Prostate gland (tissue), 2 donors: ENCODE data around the gene SUPT20HL1. TPM values are rescaled to one million over a fixed set of nuclear protein-coding genes. Genes with fewer than 3 reads are reported as not detected.
"Not testable (repeated sequence)": the region's sequence is repeated elsewhere in the genome, so short reads cannot be mapped to it uniquely, and the experiment has no call there.

Experiments used
- DNase-seq: peaks from one replicate; pipeline ENCODE4 v3.0.0-alpha.2; 2019; ENCODE audit warnings: low spot score
- H3K27ac ChIP-seq, 2 donors: fragments of 200-600 bp; sonication (generic); 2 replicates each; pipeline ENCODE4 v1.5.1; 2017 to 2019
- H3K27me3 ChIP-seq: fragments of 200-600 bp; sonication (generic); replicated peaks from 2 replicates; pipeline ENCODE4 v1.5.1; 2019; ENCODE audit not compliant: insufficient read depth
- H3K36me3 ChIP-seq, 2 donors: fragments of 200-600 bp; sonication (generic); 1 replicate in 1 of 2; 2 replicates in 1 of 2; pipeline versions ENCODE4 v1.5.1 to v1.8.1; 2017 to 2019
- H3K4me1 ChIP-seq: fragments of 200-600 bp; sonication (generic); replicated peaks from 2 replicates; pipeline ENCODE4 v1.5.1; 2019
- H3K4me3 ChIP-seq, 2 donors: fragments of 200-600 bp; sonication (generic); 2 replicates each; pipeline ENCODE4 v1.5.1; 2017 to 2019
- H3K9me3 ChIP-seq: fragments of 200-600 bp; sonication (generic); 2 replicates; pipeline ENCODE4 v1.5.1; 2017
- CTCF ChIP-seq, 4 experiments: fragments of 200-600 bp in 2 of 4; fragments of 450-650 bp in 2 of 4; sonication (generic) in 2 of 4; IDR thresholded peaks; 1 replicate in 3 of 4; 2 replicates in 1 of 4; pipeline ENCODE4 v1.5.1; 2016 to 2019; ENCODE audit warnings: antibody characterized with exemption in 4 of 4, mild to moderate bottlenecking in 2 of 4, moderate library complexity in 2 of 4
- POLR2A ChIP-seq: fragments of 450-650 bp; IDR thresholded peaks from one replicate; pipeline ENCODE4 v1.6.1; 2016; ENCODE audit warnings: antibody characterized with exemption, mild to moderate bottlenecking
- POLR2AphosphoS5 ChIP-seq: sonication (generic); formaldehyde crosslinking; IDR thresholded peaks from one replicate; pipeline ENCODE4 v1.6.1; 2017; ENCODE audit warnings: antibody characterized with exemption
- WGBS: methylation state at CpG from one replicate; pipeline ENCODE4 v1.1.5; 2018; 5-methylcytosine and 5-hydroxymethylcytosine counted together
- intact Hi-C: fragments of 100-400 bp; cut with DNase I; formaldehyde crosslinking; loops from one replicate; pipeline ENCODE4 v1.14.2; 2022
- total RNA-seq, 2 donors: library from RNA; depleted of rRNA; stranded (reverse); fragments of >200 nt; gene quantifications; one replicate each; pipeline ENCODE4 v1.1.0, GENCODE V29; 2016

The SUPT20HL1 gene
- total RNA-seq, 2 donors from 2014 or later: 0.40 TPM; not detected in 1

DNA sequence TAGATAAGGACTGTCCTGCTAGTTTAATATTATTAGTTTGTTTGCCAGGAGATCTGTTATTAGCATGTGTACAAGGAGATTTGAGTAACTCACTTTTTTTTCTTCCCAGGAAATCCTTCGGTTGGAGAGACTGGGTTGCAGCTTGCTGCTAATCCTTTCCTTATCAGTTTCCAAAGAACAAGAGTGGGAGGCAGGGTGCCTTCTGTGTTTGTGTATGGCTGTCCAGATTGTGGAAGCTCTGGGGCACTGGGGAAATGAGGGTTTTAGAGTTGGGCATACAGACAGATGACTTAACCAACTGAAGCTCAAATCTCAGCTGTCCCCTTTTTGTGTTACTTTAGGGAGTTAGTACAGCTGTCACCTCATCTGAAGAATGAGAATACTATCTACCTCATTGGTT lies 12.6 kb upstream of the SUPT20HL1 start:
- no peaks in the 10 kb centered on the region for H3K27me3 ChIP-seq
- TF ChIP-seq POLR2AphosphoS5 (no peak), POLR2A (no peak), CTCF (IDR thresholded peaks at IDR 0.05) (no peak)
- no peak for DNase-seq
- no peaks in the 10 kb centered on the region for H3K36me3 ChIP-seq
- H3K4me3 ChIP-seq: no peak overlapping the region
- 30% methylated on average over 1 of the region's 1 CpG for WGBS
- no peaks in the 10 kb centered on the region for H3K4me1 ChIP-seq
- intact Hi-C loops: no loop called here
- H3K27ac ChIP-seq: no peak overlapping the region
- no peaks in the 10 kb centered on the region for H3K9me3 ChIP-seq

- DNase-seq: no peak
- Histone ChIP-seq H3K36me3 (no peaks in the 10 kb centered on the region), H3K4me1 (no peaks in the 10 kb centered on the region), H3K4me3 (no peak overlapping the region), H3K27ac (no peak overlapping the region), H3K27me3 (no peaks in the 10 kb centered on the region), H3K9me3 (no peaks in the 10 kb centered on the region)
- 100% methylated on average over 4 of the region's 4 CpGs for WGBS
- TF ChIP-seq POLR2A: no peak
- no peak for TF ChIP-seq CTCF (IDR thresholded peaks at IDR 0.05)
- no peak for TF ChIP-seq POLR2AphosphoS5
- intact Hi-C loops: no loop called here
Measured at GRCh38 chrX:24350217-24350616, 10.2 kb upstream of the SUPT20HL1 start.

DNA sequence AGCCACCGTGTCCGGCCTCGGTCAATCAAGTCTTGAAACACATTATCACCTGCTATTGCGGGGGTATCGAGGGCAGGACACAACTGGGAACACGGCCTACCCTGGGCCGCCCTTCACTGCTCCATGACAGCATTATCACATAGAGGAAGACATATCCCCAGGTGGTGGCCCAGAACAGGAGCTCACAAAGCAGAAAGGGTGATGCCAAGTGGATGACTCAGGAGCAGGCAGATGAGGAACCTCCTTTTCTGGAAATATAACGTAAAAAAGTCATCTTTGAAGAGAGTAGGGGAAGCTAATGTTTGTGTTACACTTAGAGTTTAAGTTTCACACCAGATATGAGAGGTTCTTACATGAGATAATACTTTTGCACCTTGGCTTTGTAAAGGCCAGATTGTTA lies 5.3 kb upstream of the SUPT20HL1 start:
- 90% methylated on average over 8 of the region's 8 CpGs for WGBS
- Histone ChIP-seq H3K4me1 (no peaks in the 10 kb centered on the region), H3K9me3 (no peaks in the 10 kb centered on the region), H3K4me3 (no peak overlapping the region), H3K36me3 (no peaks in the 10 kb centered on the region), H3K27me3 (no peaks in the 10 kb centered on the region), H3K27ac (no peak overlapping the region)
- TF ChIP-seq CTCF (IDR thresholded peaks at IDR 0.05) (no peak), POLR2AphosphoS5 (no peak), POLR2A (no peak)
- intact Hi-C loops: no loop called here
- DNase-seq: no peak

GRCh38 chrX:24357106-24357505 lies 3.3 kb upstream of the SUPT20HL1 start:
- TF ChIP-seq POLR2A: no peak
- no peak for TF ChIP-seq CTCF (IDR thresholded peaks at IDR 0.05)
- TF ChIP-seq POLR2AphosphoS5: no peak
- Histone ChIP-seq H3K27me3 (no peaks in the 10 kb centered on the region), H3K4me1 (no peaks in the 10 kb centered on the region), H3K27ac (no peak overlapping the region), H3K9me3 (no peaks in the 10 kb centered on the region), H3K36me3 (no peaks in the 10 kb centered on the region), H3K4me3 (no peak overlapping the region)
- intact Hi-C loops: no loop called here
- no peak for DNase-seq

- H3K4me1 ChIP-seq, H3K4me3 ChIP-seq, DNase-seq, H3K36me3 ChIP-seq, H3K9me3 ChIP-seq, H3K27me3 ChIP-seq, H3K27ac ChIP-seq, intact Hi-C loops: not testable (repeated sequence)
- 97% methylated on average over 19 of the region's 41 CpGs for WGBS
Measured at GRCh38 chrX:24362089-24362745, 1.8 kb downstream of the SUPT20HL1 start.

GRCh38 chrX:24363432-24364181 lies 3.2 kb downstream of the SUPT20HL1 start:
- H3K36me3 ChIP-seq, H3K9me3 ChIP-seq, DNase-seq, H3K27ac ChIP-seq, H3K27me3 ChIP-seq, intact Hi-C loops, H3K4me3 ChIP-seq, H3K4me1 ChIP-seq: not testable (repeated sequence)
- 59% methylated on average over 9 of the region's 16 CpGs for WGBS
